Astrocyte (in vitro differentiated cells and primary cell): ENCODE data around the gene TAX1BP3. TPM values are rescaled to one million over a fixed set of nuclear protein-coding genes. Genes with fewer than 3 reads are reported as not detected.

ENCODE experiments used
- DNase-seq: peaks from one replicate; pipeline ENCODE4 v3.0.0-alpha.2; 2010; ENCODE audit warnings: low read depth
- FAIRE-seq: peaks from 2 replicates; lab custom pipeline; 2011; peaks lifted over from hg19 to GRCh38; lab: Jason Lieb, UNC
- H2AFZ ChIP-seq: 2 replicates; pipeline ENCODE4 v1.6.0; 2012; ENCODE audit warnings: low read depth, low read length, inconsistent platforms
- H3K27ac ChIP-seq: 2 replicates; pipeline ENCODE4 v1.5.1; 2011; ENCODE audit warnings: low read depth, low read length, inconsistent platforms
- H3K27me3 ChIP-seq: 2 replicates; pipeline ENCODE4 v1.6.0; 2011; ENCODE audit warnings: low read length, inconsistent platforms; ENCODE audit not compliant: insufficient read depth
- H3K36me3 ChIP-seq: 2 replicates; pipeline ENCODE4 v1.5.1; 2011; ENCODE audit warnings: low read length, inconsistent platforms; ENCODE audit not compliant: insufficient read depth
- H3K4me1 ChIP-seq: 2 replicates; pipeline ENCODE4 v1.5.1; 2011; ENCODE audit warnings: low read length, inconsistent platforms; ENCODE audit not compliant: insufficient read depth
- H3K4me2 ChIP-seq: 2 replicates; pipeline ENCODE4 v1.6.0; 2012; ENCODE audit warnings: low read length, inconsistent platforms
- H3K4me3 ChIP-seq: 2 replicates; pipeline ENCODE4 v1.5.1; 2011; ENCODE audit warnings: low read depth, mild to moderate bottlenecking, low read length, inconsistent platforms; ENCODE audit not compliant: insufficient read depth
- H3K79me2 ChIP-seq: 2 replicates; pipeline ENCODE4 v1.6.0; 2012; ENCODE audit warnings: mild to moderate bottlenecking, low read length, inconsistent platforms; ENCODE audit not compliant: insufficient read depth
- H3K9ac ChIP-seq: 2 replicates; pipeline ENCODE4 v1.6.0; 2012; ENCODE audit warnings: mild to moderate bottlenecking, low read length, inconsistent platforms
- H3K9me3 ChIP-seq: 2 replicates; pipeline ENCODE4 v1.5.1; 2012; ENCODE audit warnings: low read depth, mild to moderate bottlenecking, low read length, inconsistent platforms; ENCODE audit not compliant: insufficient read depth
- H4K20me1 ChIP-seq: 2 replicates; pipeline ENCODE4 v1.6.0; 2012; ENCODE audit warnings: low read length, inconsistent platforms; ENCODE audit not compliant: insufficient read depth
- H3K27ac Mint-ChIP-seq: one replicate; pipeline ENCODE4 v1.8.0; 2021; ENCODE audit warnings: mild to moderate bottlenecking, mixed read lengths; ENCODE audit not compliant: unreplicated experiment
- H3K27me3 Mint-ChIP-seq: one replicate; pipeline ENCODE4 v1.8.0; 2021; ENCODE audit warnings: low read depth, mixed read lengths; ENCODE audit not compliant: unreplicated experiment
- H3K36me3 Mint-ChIP-seq: one replicate; pipeline ENCODE4 v1.8.0; 2021; ENCODE audit warnings: low read depth, mixed read lengths; ENCODE audit not compliant: unreplicated experiment
- H3K4me1 Mint-ChIP-seq: one replicate; pipeline ENCODE4 v1.8.0; 2021; ENCODE audit warnings: low read depth, mixed read lengths; ENCODE audit not compliant: unreplicated experiment
- H3K4me3 Mint-ChIP-seq: one replicate; pipeline ENCODE4 v1.8.0; 2021; ENCODE audit warnings: mild to moderate bottlenecking, moderate library complexity, mixed read lengths; ENCODE audit not compliant: unreplicated experiment
- H3K9me3 Mint-ChIP-seq: one replicate; pipeline ENCODE4 v1.8.0; 2021; ENCODE audit warnings: mild to moderate bottlenecking, mixed read lengths; ENCODE audit not compliant: unreplicated experiment
- EZH2 ChIP-seq: IDR thresholded peaks from 2 replicates; pipeline ENCODE4 v1.6.1; 2012; ENCODE audit warnings: mild to moderate bottlenecking, low read length, inconsistent platforms; ENCODE audit not compliant: insufficient read depth
- total RNA-seq: library from RNA; stranded (reverse); gene quantifications from 2 replicates; pipeline ENCODE4 v1.2.1, GENCODE V29; 2021
- TF ChIP-seq, protein P1 (sequence below): IDR thresholded peaks from 2 replicates; pipeline ENCODE4 v1.5.1; 2011; ENCODE audit warnings: low read depth, mild to moderate bottlenecking, inconsistent platforms, low read length, moderate library complexity; ENCODE audit not compliant: insufficient read depth

The TAX1BP3 gene
- total RNA-seq, 1 donor from 2014 or later, result 194 TPM

DNA sequence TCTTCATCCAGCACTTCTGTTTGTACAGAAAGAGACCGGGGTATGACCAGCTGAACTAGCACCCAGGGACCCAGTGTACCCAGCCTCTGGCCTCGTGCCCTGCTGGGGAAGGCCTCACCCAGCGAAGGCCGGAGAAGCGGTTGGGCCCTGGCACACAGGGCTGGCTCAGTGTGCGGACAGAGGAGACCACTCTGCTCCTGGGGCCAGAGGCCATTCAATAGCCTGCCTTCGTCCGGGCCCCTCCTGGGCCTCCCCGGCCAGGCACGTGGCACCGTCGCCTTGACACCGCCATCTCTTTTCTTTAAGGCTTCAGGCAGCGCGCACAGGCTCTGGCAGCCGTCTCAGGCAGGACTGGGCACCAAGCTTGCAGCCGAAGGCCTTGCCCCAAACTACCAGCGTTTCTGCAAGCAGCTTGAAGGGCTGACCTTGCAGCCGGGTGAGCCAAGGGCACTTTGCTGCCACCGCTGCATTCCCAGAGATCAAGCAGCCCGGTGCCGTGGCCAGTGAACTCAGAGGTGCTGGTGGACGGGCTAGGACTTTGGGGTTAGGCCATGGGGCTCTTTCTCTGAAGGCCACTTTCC lies 8.0 kb downstream of the TAX1BP3 start:
- peaks cover 17% of the 10 kb centered on the region for H3K36me3 ChIP-seq
- FAIRE-seq (no peak), DNase-seq (no peak)
- H3K9ac ChIP-seq, result no peak overlapping the region
- H4K20me1 ChIP-seq, result peaks cover 59% of the 10 kb centered on the region
- H3K27me3 Mint-ChIP-seq, result no peaks in the 10 kb centered on the region
- peak overlapping the region; percentile 13 for H3K4me2 ChIP-seq
- no peak overlapping the region for H3K27ac ChIP-seq
- H3K4me3 ChIP-seq, result no peak overlapping the region
- peaks cover 3% of the 10 kb centered on the region for H3K36me3 Mint-ChIP-seq
- H3K9me3 ChIP-seq, result no peaks in the 10 kb centered on the region
- H3K27me3 ChIP-seq, result no peaks in the 10 kb centered on the region
- no peak for TF ChIP-seq EZH2
- TF ChIP-seq, protein P1, sequence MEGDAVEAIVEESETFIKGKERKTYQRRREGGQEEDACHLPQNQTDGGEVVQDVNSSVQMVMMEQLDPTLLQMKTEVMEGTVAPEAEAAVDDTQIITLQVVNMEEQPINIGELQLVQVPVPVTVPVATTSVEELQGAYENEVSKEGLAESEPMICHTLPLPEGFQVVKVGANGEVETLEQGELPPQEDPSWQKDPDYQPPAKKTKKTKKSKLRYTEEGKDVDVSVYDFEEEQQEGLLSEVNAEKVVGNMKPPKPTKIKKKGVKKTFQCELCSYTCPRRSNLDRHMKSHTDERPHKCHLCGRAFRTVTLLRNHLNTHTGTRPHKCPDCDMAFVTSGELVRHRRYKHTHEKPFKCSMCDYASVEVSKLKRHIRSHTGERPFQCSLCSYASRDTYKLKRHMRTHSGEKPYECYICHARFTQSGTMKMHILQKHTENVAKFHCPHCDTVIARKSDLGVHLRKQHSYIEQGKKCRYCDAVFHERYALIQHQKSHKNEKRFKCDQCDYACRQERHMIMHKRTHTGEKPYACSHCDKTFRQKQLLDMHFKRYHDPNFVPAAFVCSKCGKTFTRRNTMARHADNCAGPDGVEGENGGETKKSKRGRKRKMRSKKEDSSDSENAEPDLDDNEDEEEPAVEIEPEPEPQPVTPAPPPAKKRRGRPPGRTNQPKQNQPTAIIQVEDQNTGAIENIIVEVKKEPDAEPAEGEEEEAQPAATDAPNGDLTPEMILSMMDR, result no peak
- H2AFZ ChIP-seq, result no peak overlapping the region
- H3K9me3 Mint-ChIP-seq, result no peaks in the 10 kb centered on the region
- peaks cover 25% of the 10 kb centered on the region for H3K79me2 ChIP-seq
- H3K4me3 Mint-ChIP-seq, result no peak overlapping the region
- H3K4me1 ChIP-seq, result peaks cover 17% of the 10 kb centered on the region
- no peak overlapping the region for H3K27ac Mint-ChIP-seq
- peaks cover 17% of the 10 kb centered on the region for H3K4me1 Mint-ChIP-seq

DNA sequence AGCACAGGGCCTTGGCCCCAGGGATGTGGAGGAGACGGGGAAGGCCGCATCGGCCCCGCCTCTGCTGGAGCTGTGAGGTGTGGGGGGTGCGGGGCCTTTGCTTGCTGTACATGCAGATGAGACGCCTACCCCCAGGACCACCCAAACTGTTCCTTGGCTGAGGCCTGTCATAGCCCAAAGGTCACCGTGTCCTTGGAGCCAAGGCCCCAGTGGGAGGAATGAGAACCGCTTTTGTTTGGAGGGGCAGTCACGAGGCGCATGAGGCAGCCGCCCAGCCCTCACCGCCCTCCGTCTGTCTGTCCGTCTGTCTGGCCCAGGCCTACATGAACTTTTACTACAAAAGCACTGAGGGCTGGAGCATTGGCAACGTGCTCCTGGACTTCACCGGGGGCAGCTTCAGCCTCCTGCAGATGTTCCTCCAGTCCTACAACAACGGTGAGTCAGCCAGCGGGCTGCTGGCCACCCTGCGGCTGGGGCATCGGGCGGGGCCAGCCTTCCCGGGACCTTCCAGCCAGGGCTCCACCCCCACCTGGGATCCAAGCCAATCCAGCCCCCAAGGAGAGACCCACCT lies 8.8 kb downstream of the TAX1BP3 start:
- no peak for FAIRE-seq
- peak overlapping the region; percentile 73 for H3K27ac Mint-ChIP-seq
- no peaks in the 10 kb centered on the region for H3K27me3 ChIP-seq
- no peak overlapping the region for H3K4me3 ChIP-seq
- TF ChIP-seq, protein P1, result peak; percentile 7
- no peak for TF ChIP-seq EZH2
- no peaks in the 10 kb centered on the region for H3K27me3 Mint-ChIP-seq
- DNase-seq, result peak; percentile 82
- peaks cover 3% of the 10 kb centered on the region for H3K36me3 Mint-ChIP-seq
- H3K9me3 Mint-ChIP-seq, result no peaks in the 10 kb centered on the region
- peaks cover 11% of the 10 kb centered on the region for H3K4me1 Mint-ChIP-seq
- H3K4me1 ChIP-seq, result peaks cover 17% of the 10 kb centered on the region
- no peak overlapping the region for H2AFZ ChIP-seq
- H4K20me1 ChIP-seq, result peaks cover 52% of the 10 kb centered on the region
- H3K36me3 ChIP-seq, result peaks cover 12% of the 10 kb centered on the region
- peaks cover 17% of the 10 kb centered on the region for H3K79me2 ChIP-seq
- peak overlapping the region; percentile 54 for H3K27ac ChIP-seq
- peak overlapping the region; percentile 54 for H3K4me2 ChIP-seq
- H3K9me3 ChIP-seq, result no peaks in the 10 kb centered on the region
- no peak overlapping the region for H3K4me3 Mint-ChIP-seq
- no peak overlapping the region for H3K9ac ChIP-seq
